ENCODE measurements around the gene ANKRD50.

Gene ANKRD50

DNA sequence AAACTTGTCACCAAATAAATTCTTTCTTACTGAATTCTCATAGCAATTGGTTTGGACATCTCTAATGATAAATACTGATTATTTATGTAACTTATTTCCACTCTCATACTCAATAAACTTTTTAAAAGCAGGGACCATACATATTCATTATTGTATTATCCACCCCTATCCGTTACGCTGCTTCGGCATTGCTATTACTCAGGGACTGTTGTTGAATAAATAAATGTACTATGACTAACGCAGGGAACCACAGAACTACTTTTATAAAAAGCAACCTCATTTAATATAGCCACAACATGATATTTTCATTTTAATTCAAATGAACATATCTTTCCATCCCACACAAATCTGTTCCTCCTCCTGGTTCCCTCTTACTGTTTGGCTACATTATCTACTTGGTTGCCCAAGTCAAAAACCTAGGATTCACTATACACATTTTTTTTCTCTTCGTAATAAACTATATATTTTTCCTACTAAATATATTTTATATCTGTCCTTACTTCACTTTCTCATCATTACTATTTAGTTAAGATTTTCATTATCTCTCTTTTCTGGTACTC is 14.9 kb upstream of the ANKRD50 start:
- ATAC-seq, result no peak
- TF ChIP-seq, protein P1, sequence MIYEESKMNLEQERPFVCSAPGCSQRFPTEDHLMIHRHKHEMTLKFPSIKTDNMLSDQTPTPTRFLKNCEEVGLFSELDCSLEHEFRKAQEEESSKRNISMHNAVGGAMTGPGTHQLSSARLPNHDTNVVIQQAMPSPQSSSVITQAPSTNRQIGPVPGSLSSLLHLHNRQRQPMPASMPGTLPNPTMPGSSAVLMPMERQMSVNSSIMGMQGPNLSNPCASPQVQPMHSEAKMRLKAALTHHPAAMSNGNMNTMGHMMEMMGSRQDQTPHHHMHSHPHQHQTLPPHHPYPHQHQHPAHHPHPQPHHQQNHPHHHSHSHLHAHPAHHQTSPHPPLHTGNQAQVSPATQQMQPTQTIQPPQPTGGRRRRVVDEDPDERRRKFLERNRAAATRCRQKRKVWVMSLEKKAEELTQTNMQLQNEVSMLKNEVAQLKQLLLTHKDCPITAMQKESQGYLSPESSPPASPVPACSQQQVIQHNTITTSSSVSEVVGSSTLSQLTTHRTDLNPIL (CRISPR knock-in tag; IDR thresholded peaks at IDR 0.05; ENCODE audit: low read depth), result no peak
- no peak for TF ChIP-seq ZNF565 (CRISPR knock-in tag; conservative IDR thresholded peaks at IDR 0.05; ENCODE audit: low read depth)
- no peak for TF ChIP-seq BACH2 (CRISPR knock-in tag; IDR thresholded peaks at IDR 0.05; ENCODE audit: borderline replicate concordance)
- no peak for TF ChIP-seq TCF4 (CRISPR knock-in tag; IDR thresholded peaks at IDR 0.05; ENCODE audit: borderline replicate concordance)
- no peak for TF ChIP-seq TOX (CRISPR knock-in tag; IDR thresholded peaks at IDR 0.05; ENCODE audit: borderline replicate concordance)
- TF ChIP-seq, protein P2, sequence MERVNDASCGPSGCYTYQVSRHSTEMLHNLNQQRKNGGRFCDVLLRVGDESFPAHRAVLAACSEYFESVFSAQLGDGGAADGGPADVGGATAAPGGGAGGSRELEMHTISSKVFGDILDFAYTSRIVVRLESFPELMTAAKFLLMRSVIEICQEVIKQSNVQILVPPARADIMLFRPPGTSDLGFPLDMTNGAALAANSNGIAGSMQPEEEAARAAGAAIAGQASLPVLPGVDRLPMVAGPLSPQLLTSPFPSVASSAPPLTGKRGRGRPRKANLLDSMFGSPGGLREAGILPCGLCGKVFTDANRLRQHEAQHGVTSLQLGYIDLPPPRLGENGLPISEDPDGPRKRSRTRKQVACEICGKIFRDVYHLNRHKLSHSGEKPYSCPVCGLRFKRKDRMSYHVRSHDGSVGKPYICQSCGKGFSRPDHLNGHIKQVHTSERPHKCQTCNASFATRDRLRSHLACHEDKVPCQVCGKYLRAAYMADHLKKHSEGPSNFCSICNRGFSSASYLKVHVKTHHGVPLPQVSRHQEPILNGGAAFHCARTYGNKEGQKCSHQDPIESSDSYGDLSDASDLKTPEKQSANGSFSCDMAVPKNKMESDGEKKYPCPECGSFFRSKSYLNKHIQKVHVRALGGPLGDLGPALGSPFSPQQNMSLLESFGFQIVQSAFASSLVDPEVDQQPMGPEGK (CRISPR knock-in tag; IDR thresholded peaks at IDR 0.05; ENCODE audit: borderline replicate concordance), result no peak
- TF ChIP-seq RARB (CRISPR knock-in tag; IDR thresholded peaks at IDR 0.05), result no peak
- no peak for TF ChIP-seq ZFP30 (CRISPR knock-in tag; IDR thresholded peaks at IDR 0.05)
- TF ChIP-seq PPARA (CRISPR knock-in tag; IDR thresholded peaks at IDR 0.05; ENCODE audit: borderline replicate concordance), result no peak
- TF ChIP-seq SNAI2 (CRISPR knock-in tag; IDR thresholded peaks at IDR 0.05), result no peak
- no peak for TF ChIP-seq ISL1 (CRISPR knock-in tag; IDR thresholded peaks at IDR 0.05)
- TF ChIP-seq, protein P3, sequence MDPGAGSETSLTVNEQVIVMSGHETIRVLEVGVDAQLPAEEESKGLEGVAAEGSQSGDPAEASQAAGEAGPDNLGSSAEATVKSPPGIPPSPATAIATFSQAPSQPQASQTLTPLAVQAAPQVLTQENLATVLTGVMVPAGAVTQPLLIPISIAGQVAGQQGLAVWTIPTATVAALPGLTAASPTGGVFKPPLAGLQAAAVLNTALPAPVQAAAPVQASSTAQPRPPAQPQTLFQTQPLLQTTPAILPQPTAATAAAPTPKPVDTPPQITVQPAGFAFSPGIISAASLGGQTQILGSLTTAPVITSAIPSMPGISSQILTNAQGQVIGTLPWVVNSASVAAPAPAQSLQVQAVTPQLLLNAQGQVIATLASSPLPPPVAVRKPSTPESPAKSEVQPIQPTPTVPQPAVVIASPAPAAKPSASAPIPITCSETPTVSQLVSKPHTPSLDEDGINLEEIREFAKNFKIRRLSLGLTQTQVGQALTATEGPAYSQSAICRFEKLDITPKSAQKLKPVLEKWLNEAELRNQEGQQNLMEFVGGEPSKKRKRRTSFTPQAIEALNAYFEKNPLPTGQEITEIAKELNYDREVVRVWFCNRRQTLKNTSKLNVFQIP (CRISPR knock-in tag; IDR thresholded peaks at IDR 0.05; ENCODE audit: borderline replicate concordance, low read depth), result no peak
- TF ChIP-seq ZC3H10 (CRISPR knock-in tag; IDR thresholded peaks at IDR 0.05), result no peak
- TF ChIP-seq ZNF8 (CRISPR knock-in tag; IDR thresholded peaks at IDR 0.05), result no peak
- no peak for TF ChIP-seq ARNTL (CRISPR knock-in tag; IDR thresholded peaks at IDR 0.05; ENCODE audit: borderline replicate concordance, low read depth)
- TF ChIP-seq, protein P4, sequence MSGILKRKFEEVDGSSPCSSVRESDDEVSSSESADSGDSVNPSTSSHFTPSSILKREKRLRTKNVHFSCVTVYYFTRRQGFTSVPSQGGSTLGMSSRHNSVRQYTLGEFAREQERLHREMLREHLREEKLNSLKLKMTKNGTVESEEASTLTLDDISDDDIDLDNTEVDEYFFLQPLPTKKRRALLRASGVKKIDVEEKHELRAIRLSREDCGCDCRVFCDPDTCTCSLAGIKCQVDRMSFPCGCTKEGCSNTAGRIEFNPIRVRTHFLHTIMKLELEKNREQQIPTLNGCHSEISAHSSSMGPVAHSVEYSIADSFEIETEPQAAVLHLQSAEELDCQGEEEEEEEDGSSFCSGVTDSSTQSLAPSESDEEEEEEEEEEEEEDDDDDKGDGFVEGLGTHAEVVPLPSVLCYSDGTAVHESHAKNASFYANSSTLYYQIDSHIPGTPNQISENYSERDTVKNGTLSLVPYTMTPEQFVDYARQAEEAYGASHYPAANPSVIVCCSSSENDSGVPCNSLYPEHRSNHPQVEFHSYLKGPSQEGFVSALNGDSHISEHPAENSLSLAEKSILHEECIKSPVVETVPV (CRISPR knock-in tag; IDR thresholded peaks at IDR 0.05), result no peak
- TF ChIP-seq CSDC2 (CRISPR knock-in tag; IDR thresholded peaks at IDR 0.05), result no peak
- TF ChIP-seq ZFP3 (CRISPR knock-in tag; IDR thresholded peaks at IDR 0.05), result no peak
- TF ChIP-seq GLIS3 (CRISPR knock-in tag; IDR thresholded peaks at IDR 0.05), result no peak

DNA sequence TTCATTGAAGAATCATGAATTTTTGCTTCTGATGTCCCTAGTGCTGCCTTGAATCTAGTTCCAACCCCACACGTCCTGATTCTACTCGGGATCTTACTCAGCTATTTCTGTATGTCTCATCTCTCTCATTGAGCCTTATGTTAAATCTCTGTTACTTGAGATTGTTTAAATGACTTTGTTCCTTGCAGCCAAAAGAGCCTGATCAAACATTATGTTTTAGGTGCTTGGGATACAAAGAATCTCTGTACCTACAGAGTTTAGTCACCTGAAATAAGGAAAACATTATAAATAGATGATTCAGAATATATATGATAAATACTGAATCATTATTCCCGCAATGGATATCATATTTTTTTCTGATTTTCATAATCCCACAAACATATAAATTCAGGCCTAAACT is 13.7 kb upstream of the ANKRD50 start:
- no peak for ATAC-seq
- no peak for TF ChIP-seq ZC3H10 (CRISPR knock-in tag; IDR thresholded peaks at IDR 0.05)
- TF ChIP-seq, protein P2 (CRISPR knock-in tag; IDR thresholded peaks at IDR 0.05; ENCODE audit: borderline replicate concordance), result no peak
- no peak for TF ChIP-seq CSDC2 (CRISPR knock-in tag; IDR thresholded peaks at IDR 0.05)
- TF ChIP-seq ARNTL (CRISPR knock-in tag; IDR thresholded peaks at IDR 0.05; ENCODE audit: borderline replicate concordance, low read depth), result no peak
- no peak for TF ChIP-seq PPARA (CRISPR knock-in tag; IDR thresholded peaks at IDR 0.05; ENCODE audit: borderline replicate concordance)
- TF ChIP-seq, protein P1 (CRISPR knock-in tag; IDR thresholded peaks at IDR 0.05; ENCODE audit: low read depth), result no peak
- no peak for TF ChIP-seq RARB (CRISPR knock-in tag; IDR thresholded peaks at IDR 0.05)
- no peak for TF ChIP-seq OSR1 (CRISPR knock-in tag; IDR thresholded peaks at IDR 0.05)
- TF ChIP-seq, protein P3 (CRISPR knock-in tag; IDR thresholded peaks at IDR 0.05; ENCODE audit: borderline replicate concordance, low read depth), result no peak
- no peak for TF ChIP-seq BACH2 (CRISPR knock-in tag; IDR thresholded peaks at IDR 0.05; ENCODE audit: borderline replicate concordance)
- TF ChIP-seq, protein P5, sequence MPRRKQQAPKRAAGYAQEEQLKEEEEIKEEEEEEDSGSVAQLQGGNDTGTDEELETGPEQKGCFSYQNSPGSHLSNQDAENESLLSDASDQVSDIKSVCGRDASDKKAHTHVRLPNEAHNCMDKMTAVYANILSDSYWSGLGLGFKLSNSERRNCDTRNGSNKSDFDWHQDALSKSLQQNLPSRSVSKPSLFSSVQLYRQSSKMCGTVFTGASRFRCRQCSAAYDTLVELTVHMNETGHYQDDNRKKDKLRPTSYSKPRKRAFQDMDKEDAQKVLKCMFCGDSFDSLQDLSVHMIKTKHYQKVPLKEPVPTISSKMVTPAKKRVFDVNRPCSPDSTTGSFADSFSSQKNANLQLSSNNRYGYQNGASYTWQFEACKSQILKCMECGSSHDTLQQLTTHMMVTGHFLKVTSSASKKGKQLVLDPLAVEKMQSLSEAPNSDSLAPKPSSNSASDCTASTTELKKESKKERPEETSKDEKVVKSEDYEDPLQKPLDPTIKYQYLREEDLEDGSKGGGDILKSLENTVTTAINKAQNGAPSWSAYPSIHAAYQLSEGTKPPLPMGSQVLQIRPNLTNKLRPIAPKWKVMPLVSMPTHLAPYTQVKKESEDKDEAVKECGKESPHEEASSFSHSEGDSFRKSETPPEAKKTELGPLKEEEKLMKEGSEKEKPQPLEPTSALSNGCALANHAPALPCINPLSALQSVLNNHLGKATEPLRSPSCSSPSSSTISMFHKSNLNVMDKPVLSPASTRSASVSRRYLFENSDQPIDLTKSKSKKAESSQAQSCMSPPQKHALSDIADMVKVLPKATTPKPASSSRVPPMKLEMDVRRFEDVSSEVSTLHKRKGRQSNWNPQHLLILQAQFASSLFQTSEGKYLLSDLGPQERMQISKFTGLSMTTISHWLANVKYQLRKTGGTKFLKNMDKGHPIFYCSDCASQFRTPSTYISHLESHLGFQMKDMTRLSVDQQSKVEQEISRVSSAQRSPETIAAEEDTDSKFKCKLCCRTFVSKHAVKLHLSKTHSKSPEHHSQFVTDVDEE (CRISPR knock-in tag; IDR thresholded peaks at IDR 0.05), result no peak
- TF ChIP-seq ZNF8 (CRISPR knock-in tag; IDR thresholded peaks at IDR 0.05), result no peak
- TF ChIP-seq ESRRG (CRISPR knock-in tag; IDR thresholded peaks at IDR 0.05), result no peak
- TF ChIP-seq ZFP30 (CRISPR knock-in tag; IDR thresholded peaks at IDR 0.05), result no peak
- no peak for TF ChIP-seq ZNF70 (CRISPR knock-in tag; IDR thresholded peaks at IDR 0.05)
- TF ChIP-seq, protein P4 (CRISPR knock-in tag; IDR thresholded peaks at IDR 0.05), result no peak

All from SK-N-SH treated with all-trans-retinoic acid at 6 μM for 48 hours (cell line).